Dermis microvascular lymphatic vessel endothelial cell (primary cell): ENCODE results near the gene COL16A1. TPM values are rescaled to one million over a fixed set of nuclear protein-coding genes. Genes with fewer than 3 reads are reported as not detected.
A peak's percentile ranks its signal among the peaks of the same experiment; 100 is the strongest.

Experiments
- DNase-seq, 2 donors: peaks; one replicate each; pipeline versions ENCODE4 v3.0.0 to v3.0.0-alpha.2; 2010; ENCODE audit warnings: low read depth in 2 of 2
- total RNA-seq: library from RNA; depleted of rRNA; stranded (reverse); fragments of >200 nt; gene quantifications from 2 replicates; pipeline ENCODE4 v1.2.1, GENCODE V29; 2014

The COL16A1 gene
- total RNA-seq, 1 donor from 2014 or later = 0.26 TPM

- no peak for DNase-seq
Measured at GRCh38 chr1:31733389-31734219, 29.8 kb upstream of the COL16A1 start.

GRCh38 chr1:31732751-31733289 is 29.0 kb upstream of the COL16A1 start:
- no peak for DNase-seq

GRCh38 chr1:31732343-31732742 is 28.5 kb upstream of the COL16A1 start:
- DNase-seq = no peak

- DNase-seq = no peak
Measured at GRCh38 chr1:31731049-31731565, 27.3 kb upstream of the COL16A1 start.

- DNase-seq = no peak
Measured at GRCh38 chr1:31730336-31731048, 26.7 kb upstream of the COL16A1 start.

- no peak for DNase-seq
Measured at GRCh38 chr1:31727849-31728248, 24.0 kb upstream of the COL16A1 start.

GRCh38 chr1:31727195-31727594 is 23.4 kb upstream of the COL16A1 start:
- no peak for DNase-seq

GRCh38 chr1:31726715-31727114 is 22.9 kb upstream of the COL16A1 start:
- no peak for DNase-seq

- no peak for DNase-seq
Measured at GRCh38 chr1:31725777-31726535, 22.1 kb upstream of the COL16A1 start.

- no peak for DNase-seq
Measured at GRCh38 chr1:31725134-31725533, 21.3 kb upstream of the COL16A1 start.

GRCh38 chr1:31723828-31724359 is 20.1 kb upstream of the COL16A1 start:
- DNase-seq = peak in 1 of 2 donors; percentile 74

GRCh38 chr1:31718327-31718897 is 14.6 kb upstream of the COL16A1 start:
- no peak for DNase-seq

- DNase-seq = no peak
Measured at GRCh38 chr1:31717341-31717740, 13.5 kb upstream of the COL16A1 start.

- no peak for DNase-seq
Measured at GRCh38 chr1:31715873-31716220, 12.0 kb upstream of the COL16A1 start.

- peak; percentile 59 to 88 for DNase-seq
Measured at GRCh38 chr1:31715087-31715872, 11.5 kb upstream of the COL16A1 start.

GRCh38 chr1:31714442-31715086 is 10.7 kb upstream of the COL16A1 start:
- peak in 1 of 2 donors; percentile 57 for DNase-seq

GRCh38 chr1:31712630-31713029 is 8.8 kb upstream of the COL16A1 start:
- DNase-seq = peak in 1 of 2 donors; percentile 79

GRCh38 chr1:31712068-31712467 is 8.3 kb upstream of the COL16A1 start:
- DNase-seq = no peak

GRCh38 chr1:31708324-31708723 is 4.5 kb upstream of the COL16A1 start:
- DNase-seq = no peak

- peak in 1 of 2 donors; percentile 65 for DNase-seq
Measured at GRCh38 chr1:31707711-31708110, 3.9 kb upstream of the COL16A1 start.
